Testis (tissue), 3 donors: Measurements from ENCODE around the gene ADCY2. TPM values are rescaled to one million over a fixed set of nuclear protein-coding genes. Genes with fewer than 3 reads are reported as not detected.

ENCODE experiments used
- DNase-seq: peaks from one replicate; pipeline ENCODE4 v3.0.0-alpha.2; 2019
- H3K27ac ChIP-seq, 2 donors: fragments of 200-600 bp; sonication (generic); one replicate each; pipeline ENCODE4 v1.5.1; 2019
- H3K27me3 ChIP-seq: fragments of 200-600 bp; sonication (generic); one replicate; pipeline ENCODE4 v1.5.1; 2019
- H3K36me3 ChIP-seq: fragments of 200-600 bp; sonication (generic); one replicate; pipeline ENCODE4 v1.5.1; 2017; ENCODE audit warnings: low read depth; ENCODE audit errors: missing control alignments
- H3K4me1 ChIP-seq: fragments of 200-600 bp; sonication (generic); one replicate; pipeline ENCODE4 v1.5.1; 2019
- H3K4me3 ChIP-seq, 2 donors: fragments of 200-600 bp; sonication (generic); one replicate each; pipeline ENCODE4 v1.5.1; 2017 to 2019
- H3K9me3 ChIP-seq: fragments of 200-600 bp; sonication (generic); one replicate; pipeline ENCODE4 v1.5.1; 2017
- POLR2A ChIP-seq: fragments of 450-650 bp; IDR thresholded peaks from one replicate; pipeline ENCODE4 v1.6.1; 2017; ENCODE audit warnings: antibody characterized with exemption, mild to moderate bottlenecking, moderate library complexity
- WGBS, 2 donors: methylation state at CpG; one replicate each; pipeline ENCODE4 v1.1.5; 2018; 5-methylcytosine and 5-hydroxymethylcytosine counted together
- intact Hi-C: fragments of 100-400 bp; cut with DNase I; formaldehyde crosslinking; loops from one replicate; pipeline ENCODE4 v1.15.1; 2023; ENCODE audit warnings: low total_unique reads
- polyA plus RNA-seq: library from polyadenylated mRNA; stranded (reverse); fragments of 350-450 nt; fragmentation: Illumina TruSeq; extraction: RNeasy Lipid Tissue Mini Kit (QIAGEN cat#74804); gene quantifications from one replicate; pipeline ENCODE4 v1.2.3, GENCODE V29; 2014; ENCODE audit warnings: low read depth, low replicate concordance; ENCODE audit not compliant: insufficient read depth
- total RNA-seq, 2 donors: library from RNA; depleted of rRNA; stranded (reverse); fragments of >200 nt; gene quantifications; one replicate each; pipeline ENCODE4 v1.2.3, GENCODE V29; 2016
- TF ChIP-seq, protein P1 (sequence below), 3 experiments: fragments of 450-650 bp in 2 of 3; fragments of 200-600 bp in 1 of 3; sonication (generic) in 1 of 3; IDR thresholded peaks; one replicate each; pipeline ENCODE4 v1.5.1; 2016 to 2019; ENCODE audit warnings: antibody characterized with exemption in 3 of 3, mild to moderate bottlenecking in 2 of 3, moderate library complexity in 1 of 3

The ADCY2 gene
- total and polyA plus RNA-seq, 3 donors from 2014 or later = 9.4 to 18.5 (median 10.5) TPM

DNA sequence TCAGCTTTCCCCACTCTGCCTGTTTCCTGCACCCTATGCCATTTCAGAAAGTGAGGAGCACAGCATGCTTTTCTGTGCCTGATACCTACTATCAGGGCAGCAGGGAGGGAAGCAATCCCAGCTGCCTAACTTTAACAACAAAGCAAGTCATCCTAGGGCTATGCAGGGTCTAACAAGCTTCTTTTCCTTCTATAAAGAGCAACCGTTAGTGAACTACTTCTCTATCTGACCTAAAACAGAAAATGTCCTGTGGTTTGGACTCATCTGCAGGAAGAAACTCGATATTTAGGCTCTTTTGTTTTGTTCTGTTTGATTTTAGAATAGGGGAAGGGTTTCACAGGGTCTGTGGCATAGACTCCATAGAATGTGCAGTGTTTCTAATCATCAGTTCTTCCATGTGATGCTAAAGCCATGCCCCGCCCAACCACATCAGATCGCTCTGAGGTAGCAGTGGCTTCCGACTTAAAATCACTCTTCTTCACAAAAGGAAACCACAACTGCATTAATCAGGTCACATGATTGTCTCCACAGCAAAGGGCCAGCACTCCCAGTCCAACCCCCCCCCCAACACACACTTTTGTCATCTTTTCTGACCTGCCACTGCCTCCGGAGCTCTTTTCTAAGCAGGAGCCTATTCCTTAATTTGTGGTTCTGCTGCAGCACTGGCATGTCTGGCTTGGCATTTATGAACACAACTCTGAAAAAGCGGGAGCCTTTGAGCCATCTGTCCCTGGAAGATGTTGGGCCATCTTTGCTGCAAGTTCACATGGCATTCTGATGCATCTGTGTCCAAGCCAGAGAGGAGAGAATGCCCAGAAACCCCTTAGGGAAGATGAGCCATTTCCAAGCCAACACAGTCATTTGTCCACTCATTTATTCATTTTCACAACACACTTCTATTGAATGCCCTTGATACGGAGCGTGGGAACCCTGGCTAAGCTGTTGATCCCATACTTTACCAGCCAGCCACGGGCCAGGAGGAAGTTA is 383.4 kb downstream of the ADCY2 start:
- Histone ChIP-seq H3K4me3 (no peak overlapping the region), H3K27me3 (no peaks in the 10 kb centered on the region), H3K36me3 (no peaks in the 10 kb centered on the region), H3K27ac (no peak overlapping the region), H3K4me1 (no peaks in the 10 kb centered on the region), H3K9me3 (no peaks in the 10 kb centered on the region)
- DNase-seq = no peak
- intact Hi-C loops = no loop called here
- no peak for TF ChIP-seq POLR2A
- TF ChIP-seq, protein P1, sequence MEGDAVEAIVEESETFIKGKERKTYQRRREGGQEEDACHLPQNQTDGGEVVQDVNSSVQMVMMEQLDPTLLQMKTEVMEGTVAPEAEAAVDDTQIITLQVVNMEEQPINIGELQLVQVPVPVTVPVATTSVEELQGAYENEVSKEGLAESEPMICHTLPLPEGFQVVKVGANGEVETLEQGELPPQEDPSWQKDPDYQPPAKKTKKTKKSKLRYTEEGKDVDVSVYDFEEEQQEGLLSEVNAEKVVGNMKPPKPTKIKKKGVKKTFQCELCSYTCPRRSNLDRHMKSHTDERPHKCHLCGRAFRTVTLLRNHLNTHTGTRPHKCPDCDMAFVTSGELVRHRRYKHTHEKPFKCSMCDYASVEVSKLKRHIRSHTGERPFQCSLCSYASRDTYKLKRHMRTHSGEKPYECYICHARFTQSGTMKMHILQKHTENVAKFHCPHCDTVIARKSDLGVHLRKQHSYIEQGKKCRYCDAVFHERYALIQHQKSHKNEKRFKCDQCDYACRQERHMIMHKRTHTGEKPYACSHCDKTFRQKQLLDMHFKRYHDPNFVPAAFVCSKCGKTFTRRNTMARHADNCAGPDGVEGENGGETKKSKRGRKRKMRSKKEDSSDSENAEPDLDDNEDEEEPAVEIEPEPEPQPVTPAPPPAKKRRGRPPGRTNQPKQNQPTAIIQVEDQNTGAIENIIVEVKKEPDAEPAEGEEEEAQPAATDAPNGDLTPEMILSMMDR (IDR thresholded peaks at IDR 0.05) = no peak
- WGBS, 2 donors = 70 to 75% methylated on average over 10 of the region's 10 CpGs

DNA sequence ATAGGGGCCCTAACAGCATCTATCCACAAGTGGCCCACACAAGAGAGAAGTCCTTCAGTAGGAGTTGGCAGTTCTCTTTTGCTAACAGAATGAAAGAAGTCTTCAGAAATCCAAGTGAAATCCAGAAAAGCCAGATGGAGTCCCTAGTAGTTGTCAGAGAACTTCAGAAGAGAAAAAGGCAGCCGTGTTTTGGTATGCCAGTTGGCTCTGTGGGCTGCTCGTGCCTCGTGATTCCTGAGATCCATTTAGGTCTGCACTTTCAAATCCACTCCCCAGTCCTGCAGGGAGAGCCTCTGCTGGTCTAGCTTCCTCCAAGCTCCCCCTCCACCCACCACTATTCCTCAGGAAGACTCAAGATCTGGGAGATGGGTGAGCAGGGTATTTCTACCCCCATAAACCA is 386.0 kb downstream of the ADCY2 start:
- TF ChIP-seq POLR2A = no peak
- TF ChIP-seq, protein P1 (IDR thresholded peaks at IDR 0.05) = no peak
- H3K27me3 ChIP-seq = no peaks in the 10 kb centered on the region
- no peaks in the 10 kb centered on the region for H3K9me3 ChIP-seq
- no peak overlapping the region for H3K27ac ChIP-seq
- intact Hi-C loops = no loop called here
- H3K4me1 ChIP-seq = no peaks in the 10 kb centered on the region
- DNase-seq = no peak
- no peaks in the 10 kb centered on the region for H3K36me3 ChIP-seq
- H3K4me3 ChIP-seq = no peak overlapping the region
- WGBS, 2 donors = 42 to 66% methylated on average over 2 to 3 of the region's 3 CpGs

DNA sequence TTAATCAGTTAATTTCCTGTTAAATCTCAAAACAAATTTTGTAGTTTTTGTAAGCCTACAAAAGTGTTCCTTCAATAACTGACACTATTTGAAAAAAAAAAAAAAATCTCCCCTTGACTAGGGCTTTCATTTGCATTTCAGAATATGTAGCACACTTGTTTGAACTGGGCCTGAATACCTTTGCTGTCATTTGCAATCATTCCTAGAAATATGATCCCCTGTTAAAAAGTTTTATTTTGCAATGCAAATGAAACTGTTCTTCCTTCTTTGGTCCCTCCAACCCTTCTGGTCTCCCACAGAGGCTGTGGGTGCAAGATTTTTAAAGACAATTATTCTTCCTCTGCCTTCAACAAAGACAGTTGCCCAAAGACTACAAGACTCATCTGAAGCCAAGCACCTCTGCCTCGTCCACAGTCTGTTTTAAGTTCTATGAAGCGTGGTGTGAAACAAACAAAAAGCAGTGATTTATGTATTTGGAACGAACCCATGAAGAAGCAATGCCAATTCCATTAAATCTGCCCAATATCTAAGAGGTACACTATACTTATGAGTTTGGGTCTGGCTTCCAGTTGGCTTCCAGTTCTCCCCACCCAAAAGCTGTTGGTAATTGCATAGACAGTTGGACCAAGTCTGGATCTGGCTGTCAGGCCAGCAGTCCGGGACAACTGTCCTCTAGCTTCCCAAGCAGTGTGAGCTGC is 388.9 kb downstream of the ADCY2 start:
- Histone ChIP-seq H3K4me3 (no peak overlapping the region), H3K4me1 (no peaks in the 10 kb centered on the region), H3K36me3 (no peaks in the 10 kb centered on the region), H3K9me3 (no peaks in the 10 kb centered on the region), H3K27me3 (no peaks in the 10 kb centered on the region), H3K27ac (no peak overlapping the region)
- no peak for TF ChIP-seq POLR2A
- TF ChIP-seq, protein P1 (IDR thresholded peaks at IDR 0.05) = no peak
- WGBS, 2 donors = 65 to 70% methylated on average over 4 of the region's 4 CpGs
- DNase-seq = no peak
- intact Hi-C loops = no loop called here

DNA sequence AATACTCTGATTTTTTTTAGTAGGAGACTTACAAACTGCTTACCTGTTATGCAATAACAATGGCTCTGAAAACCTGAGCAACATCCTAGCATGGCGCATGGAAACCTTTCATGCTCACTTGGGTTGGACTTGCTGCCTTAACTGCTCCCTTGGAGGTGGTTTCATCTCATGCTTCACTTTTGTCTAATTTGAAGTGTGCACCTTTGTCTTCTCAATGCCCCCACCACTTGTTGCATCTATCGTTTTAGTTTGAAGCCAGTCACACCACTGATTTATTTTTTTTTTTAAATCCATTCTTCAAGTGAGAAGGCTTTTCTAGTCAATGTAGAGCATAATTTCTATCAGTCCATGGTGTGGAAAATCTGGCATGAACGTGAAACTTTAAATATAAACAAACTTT is 391.8 kb downstream of the ADCY2 start:
- 91 to 93% methylated on average over 3 of the region's 3 CpGs for WGBS, 2 donors

More for the DNA sequence above, 391.8 kb downstream of the ADCY2 start:
- Histone ChIP-seq H3K27ac (no peak overlapping the region), H3K4me3 (no peak overlapping the region), H3K4me1 (no peaks in the 10 kb centered on the region), H3K36me3 (no peaks in the 10 kb centered on the region), H3K9me3 (no peaks in the 10 kb centered on the region), H3K27me3 (no peaks in the 10 kb centered on the region)
- no peak for DNase-seq
- TF ChIP-seq, protein P1 (IDR thresholded peaks at IDR 0.05) = no peak
- TF ChIP-seq POLR2A = no peak
- intact Hi-C loops = no loop called here
